Endothelial cell of umbilical vein (primary cell): ENCODE results near the gene SGCD. TPM values are rescaled to one million over a fixed set of nuclear protein-coding genes. Genes with fewer than 3 reads are reported as not detected.

ENCODE experiments used
- BruUV-seq: library from RNA; stranded (reverse); fragments of 400-500 nt; replicated peaks from 2 replicates; lab custom pipeline; 2021; lab: Mats Ljungman, UMichigan
- CTCF ChIA-PET: fragments of 300-600, 350-600 bp; sonication (Branson Sonifier 250); formaldehyde crosslinking; loops from one replicate; lab custom pipeline; 2021; ENCODE audit warnings: antibody characterized with exemption, inconsistent platforms; lab: Charles Lee
- POLR2A ChIA-PET: fragments of 300-600, 350-600 bp; sonication (Branson Sonifier 250); formaldehyde crosslinking; loops from one replicate; lab custom pipeline; 2021; ENCODE audit warnings: antibody characterized with exemption, inconsistent platforms; lab: Charles Lee
- DNase-seq: peaks from one replicate; pipeline ENCODE4 v3.0.0-alpha.2; 2011; ENCODE audit warnings: low read depth, low spot score
- FAIRE-seq: peaks from 2 replicates; lab custom pipeline; 2011; peaks lifted over from hg19 to GRCh38; lab: Jason Lieb, UNC
- H2AFZ ChIP-seq: 2 replicates; pipeline ENCODE4 v1.6.0; 2012; ENCODE audit warnings: low read depth, low read length, control low read depth, inconsistent platforms
- H3K27ac ChIP-seq: 2 replicates; pipeline ENCODE4 v1.5.1; 2011; ENCODE audit warnings: low read depth, mild to moderate bottlenecking, control low read depth, low read length, moderate library complexity; ENCODE audit not compliant: insufficient read depth
- H3K27me3 ChIP-seq, 2 experiments: 2 replicates each; pipeline versions ENCODE4 v1.6.0 to v1.6.1; 2011; ENCODE audit warnings: low read length in 2 of 2, mixed read lengths in 1 of 2; ENCODE audit not compliant: control insufficient read depth in 2 of 2, insufficient read depth in 2 of 2
- H3K36me3 ChIP-seq, 2 experiments: 2 replicates in 1 of 2; 3 replicates in 1 of 2; pipeline ENCODE4 v1.5.1; 2011; ENCODE audit warnings: low read length in 2 of 2, mild to moderate bottlenecking in 1 of 2, moderate library complexity in 1 of 2; ENCODE audit not compliant: control insufficient read depth in 2 of 2, insufficient read depth in 2 of 2; ENCODE audit errors: extremely low read depth in 1 of 2
- H3K4me1 ChIP-seq: 3 replicates; pipeline ENCODE4 v1.5.1; 2011; ENCODE audit warnings: mild to moderate bottlenecking, low read length; ENCODE audit not compliant: control insufficient read depth, insufficient read depth; ENCODE audit errors: extremely low read depth
- H3K4me2 ChIP-seq: 2 replicates; pipeline ENCODE4 v1.6.1; 2011; ENCODE audit warnings: low read length, control low read depth, mixed read lengths; ENCODE audit not compliant: insufficient read depth
- H3K4me3 ChIP-seq, 3 experiments: fragments of 200-600 bp in 1 of 3; sonication (generic), shearing (Covaris generic) in 1 of 3; replicated peaks in 1 of 3; 2 replicates each; pipeline ENCODE4 v1.5.1; 2011 to 2016; ENCODE audit warnings: control low read depth in 3 of 3, low read length in 3 of 3, mild to moderate bottlenecking in 2 of 3, inconsistent platforms in 1 of 3, low read depth in 1 of 3, moderate library complexity in 1 of 3; ENCODE audit not compliant: insufficient read depth in 1 of 3
- H3K79me2 ChIP-seq: 2 replicates; pipeline ENCODE4 v1.6.0; 2012; ENCODE audit warnings: low read length, inconsistent platforms; ENCODE audit not compliant: control insufficient read depth, insufficient read depth
- H3K9ac ChIP-seq: replicated peaks from 2 replicates; pipeline ENCODE3; 2011; ENCODE audit warnings: low read length, control low read depth; ENCODE audit not compliant: insufficient read depth; ENCODE audit errors: extremely low read depth
- H3K9me1 ChIP-seq: replicated peaks from 3 replicates; pipeline ENCODE4 v1.6.0; 2011; ENCODE audit warnings: mild to moderate bottlenecking, low read length; ENCODE audit not compliant: control insufficient read depth, insufficient read depth; ENCODE audit errors: extremely low read depth
- H3K9me3 ChIP-seq: replicated peaks from 2 replicates; pipeline ENCODE4 v1.5.1; 2012; ENCODE audit warnings: low read length, inconsistent platforms; ENCODE audit not compliant: control insufficient read depth, insufficient read depth
- H4K20me1 ChIP-seq: replicated peaks from 2 replicates; pipeline ENCODE3; 2011; ENCODE audit warnings: mild to moderate bottlenecking, low read length; ENCODE audit not compliant: control insufficient read depth, insufficient read depth; ENCODE audit errors: extremely low read depth
- CTCF ChIP-seq, 2 donors: IDR thresholded peaks; 1 replicate in 1 of 2; 2 replicates in 1 of 2; pipeline ENCODE4 v1.5.1; 2011; ENCODE audit warnings: low read length in 2 of 2, mild to moderate bottlenecking in 2 of 2, moderate library complexity in 2 of 2, control low read depth in 1 of 2, inconsistent platforms in 1 of 2, low read depth in 1 of 2; ENCODE audit not compliant: insufficient read depth in 1 of 2; ENCODE audit errors: extremely low read depth in 1 of 2
- EZH2 ChIP-seq: IDR thresholded peaks from 2 replicates; pipeline ENCODE4 v1.6.1; 2012; ENCODE audit warnings: borderline replicate concordance, low read depth, mild to moderate bottlenecking, moderate library complexity, low read length, inconsistent platforms; ENCODE audit not compliant: severe bottlenecking
- FOS ChIP-seq: IDR thresholded peaks from 2 replicates; pipeline ENCODE4 v1.6.1; 2011; ENCODE audit warnings: mild to moderate bottlenecking, low read length, moderate library complexity, borderline replicate concordance; ENCODE audit not compliant: insufficient read depth
- GATA2 ChIP-seq: IDR thresholded peaks from 2 replicates; pipeline ENCODE4 v1.7.0; 2011; ENCODE audit warnings: low read depth, mild to moderate bottlenecking, moderate library complexity, mixed read lengths, low read length; ENCODE audit not compliant: insufficient read length, insufficient read depth
- JUN ChIP-seq: IDR thresholded peaks from 2 replicates; pipeline ENCODE4 v1.6.1; 2011; ENCODE audit warnings: borderline replicate concordance, low read depth; ENCODE audit not compliant: insufficient read length, insufficient read depth
- MAX ChIP-seq: IDR thresholded peaks from 2 replicates; pipeline ENCODE4 v1.6.1; 2011; ENCODE audit not compliant: insufficient read depth, insufficient read length
- MYC ChIP-seq: IDR thresholded peaks from one replicate; pipeline ENCODE4 v1.6.1; 2011; ENCODE audit warnings: mild to moderate bottlenecking, low read depth, low read length
- POLR2A ChIP-seq: IDR thresholded peaks from 2 replicates; pipeline ENCODE4 v1.6.1; 2012; ENCODE audit warnings: low read depth, mild to moderate bottlenecking, control low read depth, low read length
- POLR2AphosphoS5 ChIP-seq: IDR thresholded peaks from 2 replicates; pipeline ENCODE4 v1.6.1; 2012; ENCODE audit warnings: low read depth, mild to moderate bottlenecking, control low read depth, low read length, moderate library complexity; ENCODE audit not compliant: insufficient read depth
- dilution Hi-C: fragments of 300-500 bp; cut with MboI; formaldehyde crosslinking; loops from one replicate; pipeline ENCODE4 v1.15.0; 2019; ENCODE audit warnings: low sequenced_read_pairs; ENCODE audit not compliant: extremely low pct_ligation_motif_present
- intact Hi-C: fragments of 100-400 bp; cut with micrococcal nuclease; formaldehyde crosslinking; loops from one replicate; pipeline ENCODE4 v1.10.0; 2022
- polyA plus RNA-seq, 4 experiments: library from polyadenylated mRNA; depleted of rRNA in 3 of 4; stranded (reverse) in 3 of 4; unstranded in 1 of 4; fragments of >200 nt; gene quantifications; 2 replicates each; pipeline versions ENCODE4 v1.2.1 to v1.2.3, GENCODE V29; 2011 to 2012; ENCODE audit warnings: missing spikeins in 1 of 4
- total RNA-seq: library from RNA; stranded (reverse); gene quantifications from 2 replicates; pipeline ENCODE4 v1.2.3, GENCODE V29; 2021

SGCD gene
- total and polyA plus RNA-seq, 2 donors (not counting 3 experiments of a cell fraction or from before 2014, with no cell fraction given): not detected

GRCh38 chr5:156396830-156397081 lies 69.8 kb downstream of the SGCD start:
- TF ChIP-seq POLR2AphosphoS5: no peak
- TF ChIP-seq EZH2: no peak
- no peak for TF ChIP-seq MYC
- no peak for TF ChIP-seq POLR2A
- no peak for TF ChIP-seq GATA2
- no peak for TF ChIP-seq FOS
- TF ChIP-seq JUN: no peak
- TF ChIP-seq MAX: no peak
- TF ChIP-seq CTCF (IDR thresholded peaks at IDR 0.05; ENCODE audit: extremely low read depth in 1 of 2, insufficient read depth in 1 of 2, low read depth in 1 of 2, low read length in 2 of 2): no peak
- H3K79me2 ChIP-seq: no peaks in the 10 kb centered on the region
- ChIA-PET POLR2A (no interaction called here), CTCF (no interaction called here)
- H3K9ac ChIP-seq: no peak overlapping the region
- H3K4me2 ChIP-seq: no peak overlapping the region
- H2AFZ ChIP-seq: no peak overlapping the region
- dilution Hi-C loops (no loop called here), intact Hi-C loops (no loop called here)
- no peaks in the 10 kb centered on the region for H3K4me1 ChIP-seq
- no peaks in the 10 kb centered on the region for H3K27me3 ChIP-seq
- H3K9me1 ChIP-seq: no peaks in the 10 kb centered on the region
- H3K4me3 ChIP-seq: no peak overlapping the region
- no peak overlapping the region for H3K27ac ChIP-seq
- H3K9me3 ChIP-seq: peaks cover 3% of the 10 kb centered on the region
- no peaks in the 10 kb centered on the region for H3K36me3 ChIP-seq
- H4K20me1 ChIP-seq: no peaks in the 10 kb centered on the region
- FAIRE-seq (no peak), DNase-seq (no peak)
- no TSS peak for BruUV-seq
